Heart right ventricle (tissue), 16 donors: Measurements from ENCODE around the gene SRPX. TPM values are rescaled to one million over a fixed set of nuclear protein-coding genes. Genes with fewer than 3 reads are reported as not detected.

Experiments used
- ATAC-seq, 8 donors: fragments of 200-7000 bp; cut with Tn5 transposase; one replicate each; pipeline ENCODE4 v1.9.1; 2020; ENCODE audit warnings: mild to moderate bottlenecking in 8 of 8, moderate library complexity in 8 of 8, moderate number of reproducible peaks in 1 of 8
- DNase-seq, 2 donors: peaks; one replicate each; pipeline ENCODE4 v3.0.0-alpha.2; 2020
- H3K27ac ChIP-seq, 10 donors: fragments of 200-600 bp; sonication (generic) in 2 of 10; one replicate each; pipeline versions ENCODE4 v1.5.0 to v1.8.0; 2020 to 2022; ENCODE audit warnings: mild to moderate bottlenecking in 3 of 10
- H3K27me3 ChIP-seq, 7 donors: fragments of 200-600 bp; one replicate each; pipeline ENCODE4 v1.8.0; 2021 to 2022; ENCODE audit warnings: mild to moderate bottlenecking in 2 of 7
- H3K36me3 ChIP-seq, 9 donors: fragments of 200-600 bp; sonication (generic) in 1 of 9; one replicate each; pipeline versions ENCODE4 v1.5.0 to v1.8.0; 2020 to 2022; ENCODE audit warnings: mild to moderate bottlenecking in 2 of 9
- H3K4me1 ChIP-seq, 9 donors: fragments of 200-600 bp; sonication (generic) in 1 of 9; one replicate each; pipeline versions ENCODE4 v1.5.0 to v1.8.0; 2020 to 2022; ENCODE audit warnings: mild to moderate bottlenecking in 4 of 9
- H3K4me3 ChIP-seq, 10 donors: fragments of 200-600 bp; sonication (generic) in 2 of 10; one replicate each; pipeline versions ENCODE4 v1.5.0 to v1.8.0; 2020 to 2022; ENCODE audit warnings: mild to moderate bottlenecking in 7 of 10, moderate library complexity in 2 of 10
- H3K9me3 ChIP-seq, 11 donors: fragments of 200-600 bp in 10 of 11; sonication (generic) in 2 of 11; one replicate each; pipeline versions ENCODE4 v1.5.0 to v1.8.0; 2013 to 2022; ENCODE audit warnings: mild to moderate bottlenecking in 2 of 11, control low read depth in 1 of 11, moderate library complexity in 1 of 11
- CTCF ChIP-seq, 9 donors: fragments of 200-600 bp; sonication (generic) in 2 of 9; IDR thresholded peaks; one replicate each; pipeline versions ENCODE4 v1.5.0 to v1.8.0; 2021 to 2022; ENCODE audit warnings: antibody characterized with exemption in 9 of 9, mild to moderate bottlenecking in 5 of 9, moderate library complexity in 1 of 9
- WGBS, 2 donors: extraction: QIAGEN DNeasy Blood & Tissue Kit; methylation state at CpG; one replicate each; pipeline ENCODE4 v1.1.7; 2013; ENCODE audit warnings: inconsistent platforms in 1 of 2; 5-methylcytosine and 5-hydroxymethylcytosine counted together
- intact Hi-C, 10 donors: fragments of 100-400 bp; cut with DNase I; formaldehyde crosslinking; loops; one replicate each; pipeline versions ENCODE4 v1.11.1 to v1.14.2; 2022
- polyA plus RNA-seq, 2 donors: library from polyadenylated mRNA; stranded (reverse); fragments of 200-250 nt; gene quantifications; one replicate each; pipeline ENCODE4 v1.2.3, GENCODE V29; 2013
- total RNA-seq, 10 donors: library from RNA; stranded (reverse); fragmentation: NEBNext Ultra II Directional in 3 of 10; extraction: Animal tissue kit (Norgen Biotek cat#: 25700) in 3 of 10; gene quantifications; one replicate each; pipeline versions ENCODE4 v1.2.1 to v1.2.4, GENCODE V29; 2021 to 2023
- donor health status: Arrhythmogenic right ventricular cardiomyopathy.
- donor health status: ischemic (EF 13 %, LVEDD 7.1; RV severe dilation, severe dysfunction).
- donor health status: healthy with polysubstance abuse.
- donor health status: DM: no; HTN: yes; CAD: no.
- donor health status: DM: no; HTN: no; CAD: no.
- donor health status: ischemic (EF 25% LVEDD 6.9; RV normal size, moderate dysfunction).
- donor health status: ischemic (EF 25% LVEDD 5.7; RV mildly dilated, moderate dysfunction).
- donor health status: healthy.
- donor health status: DM: yes; HTN: yes; CAD: no.
- donor health status: Ischemic cardiomyopathy.
- donor health status: ischemic (EF 35%, LVEDD 5.7; RV mildly dilated, moderate dysfunction).
- donor health status: nonischemic (EF 11% LVEDD 7.7; RV severe dilation, severe dysfunction).
- donor health status: DM: yes; HTN: yes; CAD: no.
- donor health status: PGD.
- donor health status: ischemic (EF 29% LVEDD 5.4; RV normal size, mild dysfunction).
- donor health status: nonischemic (EF 23%, LVEDD 6.1; RV moderate dilation, normal function).

The SRPX gene
- total and polyA plus RNA-seq, 12 donors: 34.8 to 204 (median 49.8) TPM

GRCh38 chrX:38109042-38109898, 111.4 kb downstream of the SRPX start:
- Histone ChIP-seq H3K27me3 (peaks cover 0 to 13% (median 0%) of the 10 kb centered on the region in 7 donors), H3K4me1 (no peaks in the 10 kb centered on the region), H3K9me3 (no peaks in the 10 kb centered on the region), H3K27ac (no peak overlapping the region), H3K4me3 (no peak overlapping the region), H3K36me3 (no peaks in the 10 kb centered on the region)
- ATAC-seq (no peak), DNase-seq (no peak)
- TF ChIP-seq CTCF (IDR thresholded peaks at IDR 0.05): no peak
- intact Hi-C loops: no loop called here
- 92 to 94% methylated on average over 4 of the region's 4 CpGs for WGBS, 2 donors

- intact Hi-C loops: no loop called here
- no peaks in the 10 kb centered on the region for H3K9me3 ChIP-seq
- ATAC-seq: no peak
- DNase-seq: no peak
- TF ChIP-seq CTCF (IDR thresholded peaks at IDR 0.05): no peak
- H3K27ac ChIP-seq: no peak overlapping the region
- no peaks in the 10 kb centered on the region for H3K4me1 ChIP-seq
- no peak overlapping the region for H3K4me3 ChIP-seq
- H3K27me3 ChIP-seq: peaks cover 0 to 16% (median 0%) of the 10 kb centered on the region in 7 donors
- 35% methylated on average over 6 of the region's 6 CpGs for WGBS, 2 donors
- no peaks in the 10 kb centered on the region for H3K36me3 ChIP-seq
These were observed 112.3 kb downstream of the SRPX start for GRCh38 chrX:38108364-38108763.

GRCh38 chrX:38106991-38107655, 113.5 kb downstream of the SRPX start:
- Histone ChIP-seq H3K4me3 (no peak overlapping the region), H3K36me3 (no peaks in the 10 kb centered on the region), H3K4me1 (no peaks in the 10 kb centered on the region), H3K9me3 (no peaks in the 10 kb centered on the region), H3K27me3 (peaks cover 0 to 17% (median 0%) of the 10 kb centered on the region in 7 donors), H3K27ac (no peak overlapping the region)
- ATAC-seq (no peak), DNase-seq (no peak)
- WGBS, 2 donors: 58 to 60% methylated on average over 6 of the region's 6 CpGs
- no peak for TF ChIP-seq CTCF (IDR thresholded peaks at IDR 0.05)
- intact Hi-C loops: no loop called here

GRCh38 chrX:38105216-38105725, 115.4 kb downstream of the SRPX start:
- Histone ChIP-seq H3K27me3 (peaks cover 0 to 15% (median 0%) of the 10 kb centered on the region in 7 donors), H3K27ac (no peak overlapping the region), H3K9me3 (peaks cover 0 to 6% (median 0%) of the 10 kb centered on the region in 11 donors), H3K4me1 (no peaks in the 10 kb centered on the region), H3K4me3 (no peak overlapping the region), H3K36me3 (no peaks in the 10 kb centered on the region)
- no peak for ATAC-seq
- no peak for TF ChIP-seq CTCF (IDR thresholded peaks at IDR 0.05)
- 87 to 89% methylated on average over 6 of the region's 6 CpGs for WGBS, 2 donors
- no peak for DNase-seq
- intact Hi-C loops: no loop called here
